ENCODE measurements around the gene TPCN1. TPM values are rescaled to one million over a fixed set of nuclear protein-coding genes. Genes with fewer than 3 reads are reported as not detected.

The TPCN1 gene
- total and polyA plus RNA-seq, 2 of the 8 experiments (the other 6 are each of a cell fraction or from before 2014, with no cell fraction given), result 14.9 to 21.4 TPM

GRCh38 chr12:113251404-113252070 is 30.3 kb downstream of the TPCN1 start:
- TF ChIP-seq HDAC6 (IDR thresholded peaks at IDR 0.05; ENCODE audit: low read depth, low read length) (no peak), RAD21 (IDR thresholded peaks at IDR 0.05 in 1 of 2, conservative IDR thresholded peaks at IDR 0.05 in 1 of 2; ENCODE audit: low read depth in 2 of 2, low read length in 2 of 2) (no peak), CHD1 (IDR thresholded peaks at IDR 0.05; ENCODE audit: low read depth, low read length) (no peak)
- no peak overlapping the region for H3K56ac ChIP-seq (replicated peaks; ENCODE audit: insufficient read length, low read depth, low read length)
- H3K79me2 ChIP-seq (ENCODE audit: control insufficient read depth in 1 of 2, insufficient read depth in 2 of 2, low read length in 2 of 2), result no peaks in the 10 kb centered on the region
- no peak overlapping the region for H2BK5ac ChIP-seq (ENCODE audit: low read depth, low read length)
- H3K27ac ChIP-seq (ENCODE audit: low read depth, low read length), result no peak overlapping the region
- no peaks in the 10 kb centered on the region for H3K36me3 ChIP-seq (ENCODE audit: control insufficient read depth in 2 of 4, insufficient read depth in 4 of 4, low read length in 3 of 4)
- 90% methylated on average over 16 of the region's 16 CpGs; no CpG with 5 or more reads in 1 of the 2 experiments for WGBS, 2 experiments (ENCODE audit: extremely low coverage in 1 of 2, insufficient coverage in 1 of 2, insufficient read length in 1 of 2, insufficient replicate concordance in 2 of 2, low coverage in 1 of 2, low lambda C conversion rate in 2 of 2, missing lambda C conversion rate in 1 of 2)
- no peaks in the 10 kb centered on the region for H3K79me1 ChIP-seq (ENCODE audit: low read depth, low read length)
- H3K27me3 ChIP-seq (replicated peaks in 1 of 4; ENCODE audit: control insufficient read depth in 3 of 4, extremely low read depth in 1 of 4, insufficient read depth in 3 of 4, low read length in 3 of 4), result no peaks in the 10 kb centered on the region
- no peak overlapping the region for H3K23ac ChIP-seq (ENCODE audit: insufficient read length)
- H4K5ac ChIP-seq (ENCODE audit: insufficient read length, low read depth, low read length), result no peak overlapping the region
- no peak overlapping the region for H4K91ac ChIP-seq (replicated peaks; ENCODE audit: insufficient read length, low read length)
- no peak overlapping the region for H3K9ac ChIP-seq (replicated peaks in 1 of 4; ENCODE audit: extremely low read depth in 1 of 4, low read depth in 3 of 4, low read length in 3 of 4)
- H3K14ac ChIP-seq (ENCODE audit: insufficient read length), result no peak overlapping the region
- DNase-seq (ENCODE audit: low read depth in 1 of 2, low spot score in 2 of 2) (no peak), FAIRE-seq (no peak)
- no peak overlapping the region for H2AK5ac ChIP-seq (ENCODE audit: low read depth, low read length)
- ChIA-PET CTCF (ENCODE audit: partially characterized antibody) (interaction anchor here (1.3 kb wide), 1 partner anchor 77 kb away, joined by 3 read pairs; no protein-coding TSS in a partner anchor), POLR2A (ENCODE audit: partially characterized antibody) (interaction anchor here (1.4 kb wide), 3 partner anchors 12 to 30 kb away, joined by 3 to 4 read pairs (median 3); partner anchors contain the start of gene TPCN1)
- H3K23me2 ChIP-seq (ENCODE audit: low read depth, low read length), result no peaks in the 10 kb centered on the region
- peaks cover 5 to 15% (median 8%) of the 10 kb centered on the region in 4 experiments for H3K4me1 ChIP-seq (replicated peaks in 1 of 4; ENCODE audit: control insufficient read depth in 3 of 4, insufficient read depth in 4 of 4, low read length in 3 of 4)
- no peak overlapping the region for H4K8ac ChIP-seq (ENCODE audit: extremely low read depth, insufficient read depth, low read length)
- H2BK12ac ChIP-seq (ENCODE audit: low read depth, low read length), result no peak overlapping the region
- no peak overlapping the region for H3K4me3 ChIP-seq (ENCODE audit: extremely low read depth in 1 of 4, insufficient read depth in 2 of 4, low read depth in 3 of 4, low read length in 4 of 4)
- H2BK15ac ChIP-seq (ENCODE audit: low read length), result 0 out of 2 replicates have a peak overlapping the region, but pooled peaks have one; percentile 20
- H3K18ac ChIP-seq (ENCODE audit: extremely low read depth, low read length), result no peak overlapping the region
- H4K20me1 ChIP-seq (replicated peaks in 1 of 2; ENCODE audit: control insufficient read depth in 1 of 2, insufficient read depth in 2 of 2, low read length in 2 of 2), result no peaks in the 10 kb centered on the region
- no peak overlapping the region for H2BK120ac ChIP-seq (replicated peaks; ENCODE audit: low read depth, low read length)
- H2AFZ ChIP-seq (ENCODE audit: low read length), result no peak overlapping the region
- no peak overlapping the region for H3K4ac ChIP-seq (replicated peaks; ENCODE audit: insufficient read length, low read depth, low read length)
- H2BK20ac ChIP-seq (ENCODE audit: low read length), result no peak overlapping the region
- no peak overlapping the region for H3K4me2 ChIP-seq (ENCODE audit: insufficient read depth in 1 of 2, low read depth in 2 of 2, low read length in 2 of 2)
- H3K9me3 ChIP-seq (ENCODE audit: insufficient read depth in 2 of 2, low read depth in 1 of 2, low read length in 1 of 2), result no peaks in the 10 kb centered on the region

Measured in H1 (cell line).